H4 (cell line): ENCODE results near the gene TAS1R3. TPM values are rescaled to one million over a fixed set of nuclear protein-coding genes. Genes with fewer than 3 reads are reported as not detected.
"Not testable (repeated sequence)": the region's sequence is repeated elsewhere in the genome, so short reads cannot be mapped to it uniquely, and the experiment has no call there.

Source experiments
- DNase-seq: peaks from one replicate; pipeline ENCODE4 v3.0.0-alpha.2; 2015; ENCODE audit warnings: low spot score
- total RNA-seq: library from RNA; depleted of rRNA; stranded (reverse); fragments of >200 nt; shearing (Covaris generic); gene quantifications from 2 replicates; pipeline ENCODE4 v1.2.3, GENCODE V29; 2014

Gene TAS1R3
- total RNA-seq, 1 experiment from 2014 or later: not detected

DNA sequence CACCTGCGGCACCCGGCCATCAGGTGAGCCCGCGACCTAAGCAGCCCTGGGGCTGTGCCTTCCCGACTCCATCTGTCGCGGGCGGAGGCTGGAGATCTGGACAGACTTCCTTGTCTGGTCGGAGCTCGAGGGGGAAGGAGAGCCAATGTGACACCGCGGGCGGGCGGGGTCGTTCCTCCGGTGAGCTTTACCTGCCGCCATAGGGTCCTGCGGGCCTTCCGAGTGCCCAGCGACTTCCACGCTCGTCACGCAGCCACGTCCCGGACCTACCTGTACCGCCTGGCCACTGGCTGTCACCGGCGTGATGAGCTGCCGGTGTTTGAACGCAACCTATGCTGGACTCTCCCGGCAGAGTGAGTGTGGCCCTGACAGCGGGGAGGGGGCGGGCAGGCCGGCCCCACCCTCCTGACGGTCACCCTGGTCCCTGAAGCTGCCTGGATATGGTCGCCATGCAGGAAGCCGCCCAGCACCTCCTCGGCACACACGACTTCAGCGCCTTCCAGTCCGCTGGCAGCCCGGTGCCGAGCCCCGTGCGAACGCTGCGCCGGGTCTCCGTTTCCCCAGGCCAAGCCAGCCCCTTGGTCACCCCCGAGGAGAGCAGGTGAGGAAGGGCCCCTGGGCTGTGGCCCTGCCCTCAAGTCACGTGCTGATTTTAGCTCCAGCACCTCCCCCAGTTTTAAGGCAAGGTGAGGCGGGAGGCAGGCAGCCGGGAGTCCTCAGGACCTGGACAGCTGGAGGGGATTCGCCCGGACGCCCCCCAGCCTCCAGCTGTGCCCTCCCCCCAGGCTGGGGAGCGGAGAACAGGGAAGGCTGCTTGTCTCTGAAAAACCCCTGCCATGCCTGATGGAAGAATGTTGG is 21.6 kb upstream of the TAS1R3 start:
- no peak for DNase-seq

- DNase-seq: no peak
These were observed 21.0 kb upstream of the TAS1R3 start for GRCh38 chr1:1310109-1310385.

DNA sequence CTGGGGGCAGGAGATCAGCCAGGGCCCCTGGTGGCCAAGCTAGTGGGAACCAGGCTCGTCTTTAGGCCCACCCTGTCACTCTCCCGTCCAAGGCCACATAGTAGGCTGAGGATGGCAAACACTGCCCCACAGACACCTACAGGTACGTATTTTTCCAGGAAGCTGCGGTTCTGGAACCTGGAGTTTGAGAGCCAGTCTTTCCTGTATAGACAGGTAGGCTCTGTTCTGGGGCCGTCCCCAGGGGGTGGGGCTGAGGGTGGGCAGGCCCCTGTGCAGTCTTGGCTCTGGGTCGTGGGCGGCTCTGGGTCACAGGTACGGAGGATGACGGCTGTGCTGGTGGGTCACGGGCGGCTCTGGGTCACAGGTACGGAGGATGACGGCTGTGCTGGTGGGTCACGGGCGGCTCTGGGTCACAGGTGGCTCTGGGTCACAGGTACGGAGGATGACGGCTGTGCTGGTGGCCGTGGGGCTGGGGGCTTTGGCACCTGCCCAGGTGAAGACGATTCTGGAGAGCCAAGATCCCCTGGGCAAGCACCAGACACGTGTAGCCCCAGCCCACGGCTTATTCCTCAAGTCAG is 20.5 kb upstream of the TAS1R3 start:
- DNase-seq: no peak

DNA sequence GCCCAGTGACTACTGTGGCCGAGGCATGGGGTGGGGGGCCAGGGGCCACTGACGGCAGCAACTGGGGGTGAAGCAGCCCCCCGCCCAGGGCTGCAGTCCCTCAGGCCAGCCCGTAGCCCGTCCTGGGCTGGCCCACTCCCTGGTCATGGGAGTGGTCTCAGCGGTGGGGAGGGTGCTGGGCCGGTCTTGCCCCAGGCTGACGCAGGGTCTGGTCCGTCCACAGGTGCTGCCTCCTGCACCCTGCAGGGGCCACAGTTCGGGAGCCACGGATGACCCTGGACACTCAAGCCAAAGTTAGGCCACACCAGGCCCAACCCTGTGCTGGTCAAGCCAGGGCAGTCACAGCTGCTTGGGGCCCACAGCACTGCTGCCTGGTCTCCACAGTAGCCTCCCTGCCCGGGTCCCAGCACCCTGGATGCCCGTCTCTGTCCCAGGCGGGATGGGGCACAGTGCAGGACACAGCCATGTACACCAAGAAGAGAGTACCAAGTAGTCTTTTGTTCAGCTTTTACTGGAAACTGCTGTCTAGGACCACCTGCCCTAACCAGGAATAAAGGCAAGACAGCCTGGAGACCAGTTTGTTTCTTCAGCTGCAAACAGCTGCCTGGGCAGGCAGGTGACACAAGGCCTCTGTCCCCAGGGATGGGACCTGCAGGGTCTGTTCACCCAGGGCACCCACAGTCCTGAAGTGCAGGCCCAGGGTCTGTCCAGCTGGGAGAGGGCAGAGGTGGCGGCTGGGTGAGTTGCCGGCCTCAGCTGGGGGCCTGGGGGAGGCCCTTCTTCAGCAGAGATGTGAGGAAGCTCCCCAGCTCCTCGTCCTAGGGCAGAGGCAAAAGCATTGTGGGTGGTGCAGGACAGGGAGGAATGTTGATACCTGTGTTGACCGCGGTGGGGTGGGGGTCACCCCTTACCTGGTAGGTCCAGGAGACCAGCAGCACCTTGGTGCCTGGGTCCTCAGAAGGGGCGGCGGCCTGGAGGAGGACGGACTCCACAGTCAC is 19.7 kb upstream of the TAS1R3 start:
- no peak for DNase-seq

- no peak for DNase-seq
These were observed 18.4 kb upstream of the TAS1R3 start for GRCh38 chr1:1312450-1313314.

DNA sequence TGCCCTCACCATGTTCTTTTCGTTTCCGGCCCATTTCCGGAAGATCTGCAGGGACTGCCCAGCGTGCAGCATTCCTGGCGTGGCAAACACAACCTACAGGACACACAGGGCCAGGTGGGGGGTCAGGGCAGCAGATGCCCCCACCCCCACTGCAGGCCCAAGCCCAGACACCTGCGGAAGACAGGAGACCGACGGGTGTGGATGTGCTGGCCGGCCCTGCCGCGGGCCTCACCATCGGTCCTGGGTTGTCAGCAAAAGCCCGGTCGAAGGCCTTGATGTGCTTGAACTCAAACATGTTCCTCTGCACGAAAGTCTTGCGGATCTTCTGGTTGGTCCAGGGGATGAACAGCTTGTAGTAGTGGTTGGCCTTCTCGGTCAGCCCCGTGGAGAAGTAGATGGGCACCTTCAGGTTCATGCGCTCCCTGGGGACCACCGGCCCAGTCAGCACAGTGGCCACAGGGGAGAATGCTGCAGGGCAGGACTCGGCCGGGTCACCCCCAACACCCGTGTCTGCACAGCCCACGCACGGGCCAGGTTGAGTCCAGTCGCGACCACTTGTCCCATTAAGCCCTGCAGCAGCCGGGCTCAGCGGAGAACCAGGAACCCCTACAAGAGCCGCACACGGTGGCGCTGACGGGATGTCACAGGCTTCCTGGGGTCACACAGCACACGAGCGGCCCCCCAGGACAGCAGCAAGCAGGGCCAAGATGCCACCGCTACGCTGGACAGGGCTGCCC is 17.4 kb upstream of the TAS1R3 start:
- DNase-seq: no peak

DNA sequence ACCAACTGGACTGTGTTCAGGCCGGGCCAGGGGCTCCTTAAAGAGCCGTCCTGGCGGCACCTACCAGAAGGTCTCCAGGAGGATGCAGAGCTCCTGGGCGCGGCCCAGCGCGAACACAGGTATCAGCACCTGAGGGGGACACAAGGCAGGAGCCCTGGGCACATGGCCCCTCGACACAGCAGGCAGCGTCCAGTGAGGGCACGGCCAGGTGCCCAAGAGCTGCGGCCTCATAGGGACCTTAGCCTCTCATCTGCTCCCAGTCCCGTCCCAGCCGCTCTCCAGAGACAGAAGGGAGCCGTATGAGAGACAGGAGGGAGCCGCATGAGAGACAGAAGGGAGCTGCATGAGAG is 16.9 kb upstream of the TAS1R3 start:
- DNase-seq: no peak

DNA sequence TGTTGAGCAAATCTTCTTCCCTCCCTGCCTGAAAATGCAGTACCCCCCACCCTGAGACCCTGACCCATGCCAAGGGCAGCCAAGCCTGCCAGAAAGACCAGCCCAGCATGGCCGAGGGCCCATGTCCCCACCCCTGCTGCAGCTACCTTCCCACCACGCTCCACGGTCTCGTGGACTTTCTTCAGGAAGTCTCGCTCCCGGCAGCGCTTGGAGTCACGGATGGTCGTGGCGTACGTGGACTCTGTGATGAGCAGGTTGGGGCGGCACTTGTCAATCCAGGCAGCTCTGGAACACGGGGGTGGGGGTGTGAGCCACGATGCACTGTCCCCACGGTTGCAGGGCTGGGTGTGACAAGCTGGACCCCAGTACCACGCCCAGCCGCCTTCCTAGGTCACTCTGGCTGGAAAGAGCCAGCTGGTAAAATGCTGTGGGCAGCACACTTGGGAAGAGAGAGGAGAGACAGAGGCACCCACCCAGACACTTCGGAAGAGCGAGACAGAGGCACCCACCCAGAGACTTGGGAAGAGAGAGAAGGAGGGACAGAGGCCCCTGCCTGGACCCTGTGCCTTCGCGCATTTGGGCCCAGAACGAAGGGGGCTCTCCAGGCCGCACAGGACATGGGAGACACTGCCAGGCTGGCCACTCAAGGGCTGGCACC is 16.3 kb upstream of the TAS1R3 start:
- no peak for DNase-seq

- no peak for DNase-seq
These were observed 15.6 kb upstream of the TAS1R3 start for GRCh38 chr1:1315435-1315954.

- not testable (repeated sequence) for DNase-seq
These were observed 14.9 kb upstream of the TAS1R3 start for GRCh38 chr1:1316199-1316598.

DNA sequence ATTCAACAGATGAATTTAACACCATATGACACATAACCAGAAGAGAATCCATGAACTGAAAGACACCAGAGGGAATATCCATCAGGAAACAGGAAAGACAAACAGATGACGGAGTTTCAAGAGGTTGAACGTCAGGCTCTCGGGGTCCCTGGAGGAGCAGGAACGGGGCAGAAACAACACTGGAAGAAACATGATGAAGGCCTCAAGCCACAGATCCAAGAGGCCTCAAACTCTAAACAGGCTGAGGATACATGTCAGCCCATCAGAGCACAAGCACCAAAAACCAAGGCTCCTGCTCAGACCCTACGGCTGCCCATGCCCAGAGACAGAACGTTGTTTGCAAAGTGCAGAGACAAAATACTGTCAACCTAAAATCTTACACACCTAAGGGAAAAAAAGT is 13.7 kb upstream of the TAS1R3 start:
- DNase-seq: no peak

- DNase-seq: peak; percentile 91
These were observed 12.9 kb upstream of the TAS1R3 start for GRCh38 chr1:1318131-1318652.

DNA sequence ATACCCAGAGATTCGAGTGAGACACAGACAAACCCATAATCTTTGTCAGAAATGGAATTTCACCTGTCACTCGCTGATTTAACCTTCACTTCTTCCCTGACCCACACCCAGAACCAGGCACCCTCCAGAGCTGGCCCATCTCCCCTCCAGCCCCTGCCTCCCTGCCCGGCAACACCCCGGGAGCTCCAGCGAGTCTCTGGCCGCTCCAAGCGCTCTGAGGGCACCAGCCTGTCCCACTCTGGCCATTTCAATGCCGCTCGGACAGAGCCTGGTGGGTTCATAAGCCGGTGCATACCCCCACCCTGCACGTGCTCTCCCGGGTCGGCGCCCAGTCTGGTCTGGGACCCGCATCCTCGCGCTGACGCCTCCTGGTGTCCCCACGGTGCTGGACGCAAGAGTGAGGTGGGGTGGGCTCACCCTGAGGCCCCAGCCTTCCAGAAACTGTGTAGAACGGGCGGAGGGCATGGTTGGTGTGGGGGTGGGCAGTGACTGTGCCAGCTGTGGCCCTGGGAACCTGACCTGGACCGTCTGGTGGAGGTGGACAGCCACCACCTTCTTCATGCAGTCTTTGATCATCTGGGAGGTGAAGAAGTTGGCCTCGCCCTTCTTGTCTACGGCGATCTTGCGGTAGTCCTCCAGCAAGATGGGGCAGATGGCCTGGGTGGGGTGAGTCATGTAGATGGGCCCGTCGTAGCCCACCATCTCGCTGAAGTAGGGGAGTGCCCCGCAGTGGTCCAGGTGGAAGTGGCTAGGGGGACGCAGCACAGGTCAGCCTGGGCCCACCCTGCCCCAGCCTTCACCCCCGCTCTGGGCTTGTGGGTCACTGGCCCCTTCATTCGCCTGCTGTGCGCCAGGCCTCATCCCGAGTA is 12.1 kb upstream of the TAS1R3 start:
- DNase-seq: no peak

DNA sequence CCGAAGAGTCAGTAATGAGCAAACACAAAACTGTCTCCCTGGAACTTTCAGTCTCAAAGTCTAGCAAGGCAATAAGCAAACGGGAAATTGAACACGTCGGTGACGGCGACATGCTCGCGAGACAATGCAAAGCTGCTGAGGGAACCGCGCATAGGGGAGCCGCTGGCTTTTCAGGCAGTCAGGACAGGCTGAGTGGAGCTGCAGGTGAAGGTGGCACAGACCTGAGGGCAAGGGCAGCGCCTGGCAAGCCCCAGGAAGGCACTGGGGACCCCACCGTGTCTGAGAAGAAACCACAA is 11.5 kb upstream of the TAS1R3 start:
- no peak for DNase-seq

DNA sequence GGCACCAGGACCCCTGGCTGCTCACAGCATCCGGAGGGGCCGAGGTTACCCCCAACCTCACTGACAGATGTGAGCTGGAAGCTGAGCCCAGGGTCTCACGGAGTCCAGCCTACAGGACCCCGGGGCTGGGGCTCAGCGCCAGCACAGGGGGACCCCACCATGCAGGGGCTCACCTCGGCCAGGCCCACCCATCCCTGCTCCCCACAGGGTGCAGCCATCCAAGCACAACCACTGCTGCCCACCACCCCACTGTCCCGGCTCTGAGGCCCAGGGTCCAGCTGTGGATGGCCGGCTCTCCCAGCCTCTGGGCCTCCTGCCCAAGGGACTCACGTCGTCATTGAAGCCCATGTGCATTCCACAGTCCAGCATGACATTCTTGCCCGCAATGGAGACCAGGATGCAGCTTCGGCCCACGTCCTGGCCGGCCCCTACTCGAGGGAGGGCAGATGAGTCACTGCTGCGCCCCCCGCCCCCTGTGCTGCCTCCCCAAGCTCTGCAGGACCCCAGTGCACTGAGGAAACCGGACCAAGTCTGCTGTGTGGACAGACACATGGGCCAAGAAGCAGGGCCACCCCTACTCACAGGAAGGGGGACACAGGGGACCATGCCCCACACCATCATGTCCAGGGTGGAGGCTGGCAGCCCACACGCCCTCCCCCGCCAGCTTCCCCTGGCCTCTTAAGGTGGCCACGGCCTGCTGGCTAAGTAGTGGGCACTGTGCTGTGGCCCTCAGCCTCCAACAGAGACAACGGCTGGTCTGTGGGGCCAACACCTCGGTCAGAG is 10.2 kb upstream of the TAS1R3 start:
- DNase-seq: no peak

DNA sequence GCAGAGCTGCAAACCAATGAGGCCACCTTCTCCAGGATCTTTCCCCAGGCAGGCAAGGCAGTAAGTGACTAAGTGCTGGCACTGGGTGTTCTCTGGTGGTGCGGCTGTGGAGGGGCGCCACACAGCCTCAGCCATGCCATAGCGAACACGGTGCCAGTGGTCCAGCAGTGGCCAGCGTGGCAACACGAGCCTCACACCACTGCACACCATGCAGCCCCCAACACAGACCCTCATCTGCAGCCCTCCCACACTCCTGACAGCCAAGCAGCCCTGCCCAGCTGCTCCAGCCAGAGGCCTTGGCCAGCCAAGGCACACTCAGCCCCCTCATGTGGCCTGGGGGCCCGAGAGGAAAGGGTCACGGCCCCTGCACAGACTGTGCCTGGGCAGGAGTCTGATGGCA is 9.6 kb upstream of the TAS1R3 start:
- DNase-seq: no peak

GRCh38 chr1:1322418-1322817 is 8.7 kb upstream of the TAS1R3 start:
- DNase-seq: no peak

GRCh38 chr1:1322952-1323351 is 8.1 kb upstream of the TAS1R3 start:
- no peak for DNase-seq
